Testis (tissue), 2 donors: ENCODE measurements around the gene ISOC2.

Source experiments
- CTCF ChIP-seq, 3 experiments: fragments of 450-650 bp in 2 of 3; fragments of 200-600 bp in 1 of 3; sonication (generic) in 1 of 3; IDR thresholded peaks; one replicate each; pipeline ENCODE4 v1.5.1; 2016 to 2019; ENCODE audit warnings: antibody characterized with exemption in 3 of 3, mild to moderate bottlenecking in 2 of 3, moderate library complexity in 1 of 3
- POLR2A ChIP-seq: fragments of 450-650 bp; IDR thresholded peaks from one replicate; pipeline ENCODE4 v1.6.1; 2017; ENCODE audit warnings: antibody characterized with exemption, mild to moderate bottlenecking, moderate library complexity

GRCh38 chr19:55468054-55468393, 6.6 kb upstream of the ISOC2 start:
- no peak for TF ChIP-seq POLR2A
- peak in 1 of 3 experiments; percentile 1 for TF ChIP-seq CTCF (IDR thresholded peaks at IDR 0.05)
